CD4-positive, alpha-beta memory T cell (primary cell): ENCODE measurements around the gene DQX1. TPM values are rescaled to one million over a fixed set of nuclear protein-coding genes. Genes with fewer than 3 reads are reported as not detected.
A peak's percentile ranks its signal among the peaks of the same experiment; 100 is the strongest.
"Not testable (repeated sequence)": the region's sequence is repeated elsewhere in the genome, so short reads cannot be mapped to it uniquely, and the experiment has no call there.

ENCODE experiments used
- CTCF ChIA-PET: fragments of 350-600 bp; sonication (Branson Sonifier 250); formaldehyde crosslinking; loops from one replicate; lab custom pipeline; 2021; ENCODE audit warnings: inconsistent platforms; ENCODE audit not compliant: partially characterized antibody; lab: Charles Lee
- POLR2A ChIA-PET: fragments of 350-600 bp; sonication (Branson Sonifier 250); formaldehyde crosslinking; loops from one replicate; lab custom pipeline; 2021; ENCODE audit not compliant: partially characterized antibody; lab: Charles Lee
- DNase-seq, 5 donors: peaks; one replicate each; pipeline versions ENCODE4 v3.0.0 to v3.0.0-alpha.2; 2020 to 2022; ENCODE audit warnings: mixed read lengths in 1 of 5
- H3K27ac ChIP-seq: one replicate; pipeline ENCODE4 v1.7.0; 2013; ENCODE audit warnings: low read depth, low read length
- H3K27me3 ChIP-seq: 2 replicates; pipeline ENCODE4 v1.7.0; 2013; ENCODE audit warnings: mild to moderate bottlenecking, low read length, moderate library complexity; ENCODE audit not compliant: insufficient read depth
- H3K36me3 ChIP-seq: 2 replicates; pipeline ENCODE4 v1.7.0; 2013; ENCODE audit warnings: mild to moderate bottlenecking, low read length, moderate library complexity; ENCODE audit not compliant: insufficient read depth
- H3K4me1 ChIP-seq: 2 replicates; pipeline ENCODE4 v1.7.0; 2013; ENCODE audit warnings: mild to moderate bottlenecking, low read length, moderate library complexity; ENCODE audit not compliant: insufficient read depth
- H3K4me3 ChIP-seq, 2 donors: one replicate each; pipeline ENCODE4 v1.7.0; 2013; ENCODE audit warnings: low read length in 2 of 2, mild to moderate bottlenecking in 1 of 2
- H3K9me3 ChIP-seq, 2 donors: one replicate each; pipeline ENCODE4 v1.7.0; 2013; ENCODE audit warnings: low read length in 2 of 2, control low read depth in 1 of 2; ENCODE audit not compliant: control insufficient read depth in 1 of 2
- H3K27ac Mint-ChIP-seq, 7 donors: one replicate each; pipeline ENCODE4 v1.8.0; 2020 to 2021; ENCODE audit warnings: mixed read lengths in 7 of 7, mild to moderate bottlenecking in 6 of 7, inconsistent platforms in 3 of 7, moderate library complexity in 3 of 7
- H3K27me3 Mint-ChIP-seq, 2 donors: one replicate each; pipeline ENCODE4 v1.8.0; 2020 to 2021; ENCODE audit warnings: mixed read lengths in 2 of 2
- H3K36me3 Mint-ChIP-seq, 2 donors: one replicate each; pipeline ENCODE4 v1.8.0; 2020 to 2021; ENCODE audit warnings: mixed read lengths in 2 of 2, inconsistent platforms in 1 of 2, mild to moderate bottlenecking in 1 of 2
- H3K4me1 Mint-ChIP-seq, 4 donors: one replicate each; pipeline ENCODE4 v1.8.0; 2020 to 2021; ENCODE audit warnings: mixed read lengths in 4 of 4, mild to moderate bottlenecking in 1 of 4
- H3K4me3 Mint-ChIP-seq, 8 donors: one replicate each; pipeline ENCODE4 v1.8.0; 2020 to 2021; ENCODE audit warnings: mixed read lengths in 8 of 8, mild to moderate bottlenecking in 7 of 8, moderate library complexity in 6 of 8, inconsistent platforms in 3 of 8
- H3K9me3 Mint-ChIP-seq, 8 donors: one replicate each; pipeline ENCODE4 v1.8.0; 2020 to 2021; ENCODE audit warnings: mixed read lengths in 8 of 8, mild to moderate bottlenecking in 5 of 8, inconsistent platforms in 3 of 8, moderate library complexity in 1 of 8
- intact Hi-C: fragments of 100-400 bp; cut with micrococcal nuclease; formaldehyde crosslinking; loops from one replicate; pipeline ENCODE4 v1.15.1; 2023
- polyA plus RNA-seq, 2 donors: library from polyadenylated mRNA; unstranded; fragments of 300-500 nt; fragmentation: Illumina TruSeq; gene quantifications; one replicate each; pipeline ENCODE4 v1.2.3, GENCODE V29; 2021
- total RNA-seq, 2 experiments: library from RNA; stranded (reverse); gene quantifications; one replicate each; pipeline ENCODE4 v1.2.3, GENCODE V29; 2021

The DQX1 gene
- total and polyA plus RNA-seq, 4 experiments from 2014 or later = 0.35 to 0.44 TPM; not detected in 2

DNA sequence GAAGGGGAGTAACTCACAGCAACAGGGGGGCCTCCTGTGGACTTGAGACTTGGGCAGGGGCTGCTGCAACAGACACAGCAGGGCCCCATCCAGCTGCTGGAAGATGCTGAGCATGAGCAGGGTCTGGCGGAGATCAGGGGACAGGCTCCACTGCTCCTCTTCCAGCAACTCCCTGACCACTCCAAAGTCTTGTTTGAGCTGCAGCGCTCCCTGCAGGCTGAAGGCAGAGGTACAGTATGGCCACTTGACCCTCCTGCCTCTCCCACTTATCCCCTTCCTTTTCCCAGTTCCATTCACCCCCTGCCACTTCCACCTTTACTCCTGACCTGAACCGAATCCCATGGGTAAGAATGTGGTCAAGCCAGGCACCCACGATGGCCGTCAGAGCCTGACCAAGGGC is 51.1 kb downstream of the DQX1 start:
- Histone ChIP-seq H3K36me3 (peaks cover 19% of the 10 kb centered on the region), H3K27ac (no peak overlapping the region), H3K27me3 (no peaks in the 10 kb centered on the region), H3K4me3 (no peak overlapping the region), H3K9me3 (no peaks in the 10 kb centered on the region), H3K4me1 (peaks cover 20% of the 10 kb centered on the region)
- ChIA-PET CTCF (interaction anchor here (1.1 to 1.6 kb wide), 2 partner anchors 8 to 141 kb away, joined by 3 to 10 read pairs; partner anchors contain the start of genes CCDC142 and TTC31), POLR2A (interaction anchor here (1.0 to 14.3 kb wide), 4 partner anchors 8 to 32 kb away, joined by 3 to 516 read pairs (median 74); partner anchors contain the start of genes CCDC142, INO80B, LBX2 and TTC31)
- Mint-ChIP-seq H3K4me1 (peaks cover 13 to 45% (median 24%) of the 10 kb centered on the region in 4 donors), H3K27ac (peak overlapping the region in 2 of 7 donors; percentile 24 to 55), H3K27me3 (no peaks in the 10 kb centered on the region), H3K9me3 (peaks cover 0 to 7% (median 0%) of the 10 kb centered on the region in 8 donors), H3K4me3 (no peak overlapping the region), H3K36me3 (peaks cover 22 to 48% of the 10 kb centered on the region in 2 donors)
- intact Hi-C loops = no loop called here
- no peak for DNase-seq

DNA sequence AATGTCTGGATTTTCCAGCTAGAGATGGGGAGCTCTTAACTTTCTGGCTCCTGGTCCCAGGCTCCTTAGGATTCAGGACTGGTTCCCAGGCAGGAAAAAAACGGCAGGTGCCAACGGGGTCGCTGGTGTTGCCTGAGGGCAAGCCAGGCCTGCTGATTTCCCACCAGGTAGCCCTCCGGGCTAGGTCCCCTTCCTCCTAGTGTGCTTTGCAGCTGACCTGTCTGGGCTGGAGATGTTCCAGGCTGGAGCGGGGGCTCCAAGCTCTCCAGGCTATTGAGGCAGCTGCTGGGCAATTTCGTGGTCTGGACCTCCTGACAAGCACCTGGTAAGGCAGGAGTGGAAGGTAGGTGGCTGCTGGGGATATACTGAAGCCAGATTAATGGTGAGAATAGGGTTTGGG is 51.5 kb downstream of the DQX1 start:
- Mint-ChIP-seq H3K36me3 (peaks cover 20 to 45% of the 10 kb centered on the region in 2 donors), H3K9me3 (peaks cover 0 to 7% (median 0%) of the 10 kb centered on the region in 8 donors), H3K27me3 (no peaks in the 10 kb centered on the region), H3K4me3 (no peak overlapping the region), H3K4me1 (peaks cover 12 to 45% (median 23%) of the 10 kb centered on the region in 4 donors), H3K27ac (peak overlapping the region in 3 of 7 donors; percentile 24 to 100 (median 29))
- POLR2A ChIA-PET = interaction anchor here (3.3 to 14.3 kb wide), 3 partner anchors 8 to 26 kb away, joined by 28 to 516 read pairs (median 119); partner anchors contain the start of genes CCDC142, INO80B, LBX2 and TTC31
- no peaks in the 10 kb centered on the region for H3K9me3 ChIP-seq
- no peaks in the 10 kb centered on the region for H3K27me3 ChIP-seq
- CTCF ChIA-PET = interaction anchor here (1.6 to 2.3 kb wide), 2 partner anchors 8 to 19 kb away, joined by 10 to 13 read pairs; partner anchors contain the start of genes CCDC142, INO80B and TTC31
- H3K27ac ChIP-seq = no peak overlapping the region
- peaks cover 20% of the 10 kb centered on the region for H3K4me1 ChIP-seq
- no peak overlapping the region for H3K4me3 ChIP-seq
- H3K36me3 ChIP-seq = peaks cover 19% of the 10 kb centered on the region
- intact Hi-C loops = no loop called here
- no peak for DNase-seq

DNA sequence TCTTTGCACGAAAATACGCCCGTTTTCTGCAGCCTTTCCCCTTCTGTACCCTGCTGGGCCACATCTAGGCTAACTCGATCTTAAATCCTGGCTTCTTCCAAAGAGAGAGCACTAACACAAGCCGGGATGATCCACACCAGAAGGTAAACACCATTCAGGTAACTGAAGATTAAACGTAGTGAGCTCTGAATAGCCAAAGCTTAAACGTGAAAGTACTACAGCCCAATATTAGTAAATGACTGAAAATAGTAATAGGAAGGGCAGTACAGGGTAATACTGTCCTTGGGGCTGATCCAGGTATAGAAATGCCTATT is 53.1 kb downstream of the DQX1 start:
- CTCF ChIA-PET = interaction anchor here (0.7 to 3.1 kb wide), 8 partner anchors 9 to 138 kb away, joined by 3 to 32 read pairs (median 6); partner anchors contain the start of genes CCDC142, INO80B, TTC31 and WBP1
- H3K36me3 Mint-ChIP-seq = peaks cover 20 to 41% of the 10 kb centered on the region in 2 donors

DNA sequence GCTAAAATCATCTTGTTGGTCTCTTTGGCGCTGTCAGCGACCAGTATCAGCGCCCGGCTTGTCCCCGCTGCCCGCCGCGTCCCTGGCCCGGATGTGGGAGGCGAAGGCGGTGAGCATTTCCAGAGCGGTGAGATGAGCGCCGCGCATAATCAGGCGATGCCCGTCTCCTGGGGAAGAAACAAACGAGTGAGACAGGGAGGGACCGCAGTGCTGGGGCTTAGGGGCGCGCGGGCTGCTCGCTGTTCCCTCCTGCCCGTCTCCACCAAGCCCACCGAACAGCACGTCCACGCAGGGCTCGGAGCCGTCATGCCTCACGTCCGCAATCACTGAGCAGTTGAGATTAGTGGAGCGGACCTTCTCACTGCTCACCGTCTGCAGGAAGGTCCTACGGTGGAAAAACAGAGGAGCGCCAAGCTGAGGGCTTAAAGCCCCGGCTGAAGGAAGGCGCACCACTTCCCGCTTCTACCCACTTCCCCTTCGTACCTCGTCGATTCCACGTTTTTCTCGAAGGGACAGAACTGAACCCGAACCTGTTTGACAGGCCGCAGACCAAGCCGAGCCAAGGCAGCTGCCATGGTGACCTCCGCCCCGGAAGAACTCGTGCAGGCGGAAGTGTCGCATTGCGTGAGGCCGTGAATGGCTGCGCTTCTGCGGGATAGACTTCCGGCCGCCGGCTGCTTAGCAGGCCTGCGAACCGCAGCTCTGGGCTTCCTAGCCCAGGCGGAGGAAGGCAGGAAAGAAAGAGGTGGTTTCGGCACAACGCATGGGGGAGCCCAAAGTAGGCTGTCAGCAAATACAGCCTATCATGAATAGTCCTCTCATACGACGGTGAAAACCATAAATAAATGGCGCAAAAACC is 53.7 kb downstream of the DQX1 start, which contains the start of gene MRPL53:
MRPL53 (minus strand) TSS at position 595 of the 859 bp plus-strand sequence; CDS start at position 575, 20 bp downstream.
- intact Hi-C loops = loop anchor here (1.0 kb wide), 3 partner anchors 11 to 57 kb away; partner anchors contain the start of genes AUP1, HTRA2, TTC31 and WBP1
- CTCF ChIA-PET = interaction anchor here (0.7 to 3.1 kb wide), 9 partner anchors 8 to 138 kb away, joined by 3 to 32 read pairs (median 4); partner anchors contain the start of genes CCDC142, INO80B, PCGF1 and TTC31

More for the DNA sequence above, 53.1 kb downstream of the DQX1 start:
- Histone ChIP-seq H3K36me3 (peaks cover 19% of the 10 kb centered on the region), H3K9me3 (no peaks in the 10 kb centered on the region), H3K4me3 (peak overlapping the region; percentile 67 to 84), H3K27me3 (no peaks in the 10 kb centered on the region), H3K27ac (peak overlapping the region; percentile 88), H3K4me1 (peaks cover 20% of the 10 kb centered on the region)
- Mint-ChIP-seq H3K27ac (peak overlapping the region; percentile 97 to 100 (median 99)), H3K4me1 (peaks cover 12 to 40% (median 22%) of the 10 kb centered on the region in 4 donors), H3K4me3 (peak overlapping the region; percentile 96 to 99 (median 98)), H3K9me3 (peaks cover 0 to 7% (median 0%) of the 10 kb centered on the region in 8 donors), H3K27me3 (no peaks in the 10 kb centered on the region)
- POLR2A ChIA-PET = interaction anchor here (0.7 to 14.3 kb wide), 21 partner anchors 8 to 736 kb away, joined by 3 to 516 read pairs (median 4); partner anchors contain the start of genes AUP1, C2orf81, CCDC142 and DQX1
- intact Hi-C loops = loop anchor here (1.0 kb wide), 3 partner anchors 10 to 56 kb away; partner anchors contain the start of genes AUP1, HTRA2, TTC31 and WBP1
- no peak for DNase-seq

DNA sequence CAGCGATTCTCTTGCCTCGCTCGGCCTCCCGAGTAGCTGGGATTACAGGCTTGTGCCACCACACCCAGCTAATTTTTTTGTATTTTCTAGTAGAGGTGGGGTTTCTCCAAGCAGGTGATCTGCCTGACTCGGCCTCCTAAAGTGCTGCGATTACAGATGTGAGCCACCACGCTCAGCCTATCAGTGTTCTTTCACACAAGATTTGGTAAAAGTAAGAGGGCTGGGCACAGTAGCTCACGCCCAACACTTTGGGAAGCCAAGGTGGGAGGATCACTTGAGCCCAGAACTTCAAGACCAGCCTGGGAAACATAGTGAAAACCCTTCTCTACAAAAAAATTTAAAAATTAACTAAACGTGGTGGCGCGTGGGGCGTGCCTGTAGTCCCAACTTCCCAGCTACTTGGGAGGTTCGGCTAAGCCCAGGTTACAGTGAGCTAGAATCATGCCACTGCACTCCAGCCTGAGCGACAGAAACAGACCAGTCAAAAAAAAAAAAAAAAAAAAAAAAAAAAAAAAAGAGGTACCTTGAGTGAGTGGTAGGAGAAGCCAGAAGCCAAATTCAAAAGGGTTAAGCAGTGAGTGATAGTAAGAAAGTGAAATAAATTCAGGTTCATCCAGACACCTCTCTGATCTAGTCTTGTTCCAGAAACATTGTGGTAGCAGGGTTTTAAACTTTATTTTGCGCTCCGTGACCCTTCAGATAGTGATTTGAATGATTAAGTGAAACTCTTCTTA is 54.5 kb downstream of the DQX1 start:
- POLR2A ChIA-PET = interaction anchor here (0.7 to 14.3 kb wide), 13 partner anchors 9 to 734 kb away, joined by 3 to 516 read pairs (median 10); partner anchors contain the start of genes AUP1, C2orf81, CCDC142 and HTRA2
- H3K27me3 ChIP-seq = no peaks in the 10 kb centered on the region
- no peaks in the 10 kb centered on the region for H3K27me3 Mint-ChIP-seq
- H3K36me3 Mint-ChIP-seq = peaks cover 20 to 34% of the 10 kb centered on the region in 2 donors
- peaks cover 20% of the 10 kb centered on the region for H3K4me1 ChIP-seq
- H3K27ac ChIP-seq = peak overlapping the region; percentile 88
- peaks cover 9 to 40% (median 20%) of the 10 kb centered on the region in 4 donors for H3K4me1 Mint-ChIP-seq
- no peaks in the 10 kb centered on the region for H3K9me3 ChIP-seq
- no peak for DNase-seq
- intact Hi-C loops = loop anchor here (1.0 kb wide), 3 partner anchors 12 to 58 kb away; partner anchors contain the start of genes AUP1, HTRA2, TTC31 and WBP1
- peaks cover 0 to 7% (median 0%) of the 10 kb centered on the region in 8 donors for H3K9me3 Mint-ChIP-seq
- CTCF ChIA-PET = interaction anchor here (0.7 to 3.1 kb wide), 5 partner anchors 11 to 117 kb away, joined by 3 to 32 read pairs (median 3); partner anchors contain the start of genes CCDC142, PCGF1 and TTC31
- peaks cover 14% of the 10 kb centered on the region for H3K36me3 ChIP-seq
- peak overlapping the region; percentile 62 to 84 for H3K4me3 ChIP-seq
- H3K27ac Mint-ChIP-seq = peak overlapping the region; percentile 97 to 100 (median 99)
- peak overlapping the region; percentile 96 to 99 (median 98) for H3K4me3 Mint-ChIP-seq

More for the DNA sequence above, 53.7 kb downstream of the DQX1 start, which contains the start of gene MRPL53:
- Mint-ChIP-seq H3K27me3 (no peaks in the 10 kb centered on the region), H3K27ac (peak within 1 kb of the TSS; percentile 97 to 100 (median 99)), H3K4me3 (peak within 1 kb of the TSS; percentile 96 to 99 (median 98)), H3K4me1 (peaks cover 9 to 40% (median 21%) of the 10 kb centered on the region in 4 donors), H3K36me3 (peaks cover 20 to 37% of the 10 kb centered on the region in 2 donors), H3K9me3 (peaks cover 0 to 7% (median 0%) of the 10 kb centered on the region in 8 donors)
- Histone ChIP-seq H3K27me3 (no peaks in the 10 kb centered on the region), H3K4me3 (peak within 1 kb of the TSS; percentile 67 to 84), H3K27ac (peak within 1 kb of the TSS; percentile 88), H3K36me3 (peaks cover 16% of the 10 kb centered on the region), H3K9me3 (no peaks in the 10 kb centered on the region), H3K4me1 (peaks cover 20% of the 10 kb centered on the region)
- POLR2A ChIA-PET = interaction anchor here (0.7 to 14.3 kb wide), 22 partner anchors 8 to 735 kb away, joined by 3 to 516 read pairs (median 4); partner anchors contain the start of genes AUP1, C2orf81, CCDC142 and DQX1
- DNase-seq = peak; percentile 95 to 96 (median 95)

DNA sequence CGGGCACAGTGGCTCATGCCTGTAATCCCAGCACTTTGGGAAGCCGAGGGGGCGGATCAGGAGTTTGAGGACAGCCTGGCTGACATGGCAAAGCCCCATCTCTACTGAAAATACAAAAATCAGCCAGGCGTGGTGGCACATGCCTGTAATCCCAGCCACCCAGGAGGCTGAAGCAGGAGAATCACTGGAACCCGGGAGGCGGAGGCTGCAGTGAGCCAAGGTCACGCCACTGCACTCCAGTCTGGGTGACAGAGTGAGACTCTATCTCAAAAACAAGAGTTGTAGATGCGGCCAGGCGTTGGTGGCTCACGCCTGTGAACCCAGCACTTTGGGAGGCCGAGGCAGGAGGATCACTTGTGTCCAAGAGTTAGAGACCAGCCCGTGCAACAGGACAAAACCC is 55.3 kb downstream of the DQX1 start:
- H3K27me3 Mint-ChIP-seq, H3K4me3 ChIP-seq, DNase-seq, intact Hi-C loops, H3K9me3 ChIP-seq, H3K27ac ChIP-seq, H3K9me3 Mint-ChIP-seq, H3K27me3 ChIP-seq: not testable (repeated sequence)
- H3K36me3 Mint-ChIP-seq = peaks cover 17 to 34% of the 10 kb centered on the region in 2 donors
- H3K4me3 Mint-ChIP-seq = peak overlapping the region in 6 of 8 donors; percentile 20 to 77 (median 64)
- H3K36me3 ChIP-seq = peaks cover 12% of the 10 kb centered on the region
- peaks cover 26% of the 10 kb centered on the region for H3K4me1 ChIP-seq
- ChIA-PET POLR2A (interaction anchor here (3.1 to 14.3 kb wide), 3 partner anchors 12 to 37 kb away, joined by 16 to 516 read pairs (median 119); partner anchors contain the start of genes CCDC142, INO80B, PCGF1 and TTC31), CTCF (interaction anchor here (0.8 to 3.1 kb wide), 2 partner anchors 11 to 12 kb away, joined by 3 to 32 read pairs; partner anchors contain the start of genes CCDC142 and TTC31)
- peaks cover 12 to 43% (median 24%) of the 10 kb centered on the region in 4 donors for H3K4me1 Mint-ChIP-seq
- H3K27ac Mint-ChIP-seq = peak overlapping the region in 6 of 7 donors; percentile 64 to 92 (median 80)
